HG03354 (cell line): ENCODE data around the gene RENBP.
A peak's percentile ranks its signal among the peaks of the same experiment; 100 is the strongest.

Experiments
- ATAC-seq: cut with Tn5 transposase; IDR thresholded peaks from one replicate; pipeline ENCODE4 v1.9.1; 2021; ENCODE audit warnings: mild to moderate bottlenecking; ENCODE audit not compliant: unreplicated experiment, poor library complexity, severe bottlenecking

The RENBP gene

DNA sequence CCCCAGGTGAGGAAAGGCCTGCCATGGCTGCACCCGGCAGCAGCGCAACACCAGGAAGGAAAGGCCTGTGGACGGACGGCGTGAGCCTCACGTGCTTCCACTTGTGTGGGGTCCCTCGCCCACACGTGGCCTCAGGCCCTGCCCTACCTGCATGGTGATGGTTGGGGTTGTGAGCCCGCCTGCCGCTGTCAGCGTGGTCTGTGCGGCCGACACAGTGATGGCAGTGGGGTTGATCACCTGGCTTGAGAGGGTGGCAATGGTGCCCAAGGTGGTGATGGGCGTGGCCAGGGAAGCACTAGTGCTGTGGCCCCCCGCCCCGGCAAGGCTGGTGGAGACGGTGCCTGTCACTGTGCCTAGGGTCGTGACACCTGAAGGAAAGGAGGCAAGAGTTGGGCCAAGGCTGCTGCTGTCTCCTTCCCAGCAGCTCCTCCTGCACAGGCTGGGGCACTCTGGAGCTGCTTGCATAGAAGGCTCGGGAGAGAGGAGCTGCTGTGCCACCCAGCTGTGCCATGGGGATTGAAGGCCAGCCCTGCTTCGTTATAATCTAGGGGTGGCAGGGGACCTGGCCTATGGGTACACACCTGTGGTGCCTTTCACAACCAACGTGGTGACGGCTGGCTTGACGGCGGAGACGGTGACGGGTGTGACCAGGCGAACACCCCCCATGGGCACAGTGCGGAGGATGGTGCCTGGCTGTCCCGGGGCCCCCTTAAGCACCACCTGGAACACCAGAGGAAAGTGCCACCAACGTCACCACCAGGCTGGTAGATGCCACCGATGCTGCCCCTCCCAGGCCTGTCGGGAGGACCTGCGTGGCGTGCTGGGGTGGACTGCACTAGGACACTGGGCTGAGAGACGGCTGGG, 11.8 kb upstream of the RENBP start:
- ATAC-seq = no peak

DNA sequence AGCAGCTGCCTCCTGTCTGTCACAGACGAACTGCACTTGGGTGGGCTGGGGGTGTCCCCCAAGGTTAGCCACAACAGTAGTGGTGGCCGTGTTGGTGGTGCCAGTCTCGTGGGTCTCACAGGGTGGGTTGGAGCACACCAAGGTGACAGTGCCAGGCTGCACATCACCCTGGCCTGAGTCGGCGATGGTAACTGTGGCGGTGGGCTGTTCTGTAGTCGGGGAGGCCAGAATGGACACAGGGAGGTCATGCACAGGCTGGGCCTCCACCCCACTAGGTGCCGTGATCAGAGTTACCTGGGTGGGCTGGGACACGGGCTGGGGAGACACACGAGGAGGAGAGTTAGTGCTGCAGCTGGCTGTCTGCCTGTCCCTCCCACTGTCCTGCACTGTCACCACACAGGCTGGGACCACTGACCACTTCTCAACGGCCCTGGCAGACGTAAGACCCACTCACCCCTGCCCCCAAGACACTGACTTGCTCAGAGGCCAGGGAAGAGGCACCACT, 10.8 kb upstream of the RENBP start:
- ATAC-seq = no peak

DNA sequence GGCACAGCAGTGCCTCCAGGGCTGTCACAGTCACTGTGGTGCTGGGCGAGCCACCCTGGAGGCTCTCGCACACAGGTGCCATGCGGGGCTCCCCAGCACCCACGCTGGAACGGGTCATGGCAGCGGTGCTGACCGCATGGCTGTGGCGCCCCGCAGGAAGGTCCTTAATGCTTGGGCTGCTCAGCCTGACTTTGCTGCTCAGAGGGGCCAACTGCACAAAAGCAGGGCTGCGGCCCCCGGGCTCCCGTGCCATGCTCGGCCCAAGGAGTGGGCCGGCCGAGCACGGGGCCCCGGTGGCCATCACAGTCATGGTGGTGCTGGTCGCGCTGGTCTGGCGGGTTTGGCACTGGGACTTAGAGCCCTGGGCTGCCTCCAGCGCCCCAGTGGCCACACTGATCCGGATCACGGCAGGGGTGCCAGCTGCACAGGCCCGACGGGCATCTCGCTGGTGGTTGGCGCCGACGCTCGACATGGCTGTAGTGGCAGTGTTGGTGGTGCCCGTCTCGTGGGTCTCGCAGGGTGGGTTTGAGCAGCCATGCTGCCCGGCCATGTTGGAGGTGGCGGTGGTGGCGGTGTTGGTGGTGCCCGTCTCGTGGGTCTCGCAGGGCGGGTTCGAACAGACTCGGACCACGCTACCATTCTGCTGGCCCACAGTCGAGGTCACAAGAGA, 10.2 kb upstream of the RENBP start:
- ATAC-seq = no peak

DNA sequence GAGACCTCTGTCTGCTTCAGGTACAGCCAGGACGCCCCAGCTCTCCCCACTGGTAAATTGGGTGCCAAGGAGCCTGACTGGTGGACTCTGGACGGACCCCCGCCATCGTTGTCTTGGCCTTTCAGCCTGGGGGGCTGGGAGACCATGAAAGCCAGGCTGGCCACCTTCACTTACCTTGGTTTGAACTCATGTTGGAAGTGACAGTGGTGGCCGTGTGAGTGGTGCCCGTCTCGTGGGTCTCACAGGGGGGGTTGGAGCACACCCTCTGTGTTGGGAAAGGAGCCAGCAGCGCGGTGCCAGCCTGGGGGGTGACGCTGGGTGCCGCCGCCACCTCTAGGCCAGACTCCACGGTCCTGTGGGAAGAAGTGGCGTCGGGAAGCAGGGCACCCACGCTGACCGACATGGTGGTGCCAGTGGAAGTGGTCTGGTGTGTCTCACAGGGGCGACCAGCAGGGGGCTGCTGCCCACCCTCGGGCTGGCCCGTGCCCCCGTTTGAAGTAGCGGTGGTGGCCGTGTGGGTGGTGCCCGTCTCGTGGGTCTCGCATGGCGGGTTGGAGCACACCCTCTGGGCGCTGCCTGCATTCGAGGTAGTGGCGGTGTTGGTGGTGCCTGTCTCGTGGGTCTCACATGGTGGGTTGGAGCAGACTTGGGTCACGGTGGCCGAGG, 9.6 kb upstream of the RENBP start:
- ATAC-seq = no peak

DNA sequence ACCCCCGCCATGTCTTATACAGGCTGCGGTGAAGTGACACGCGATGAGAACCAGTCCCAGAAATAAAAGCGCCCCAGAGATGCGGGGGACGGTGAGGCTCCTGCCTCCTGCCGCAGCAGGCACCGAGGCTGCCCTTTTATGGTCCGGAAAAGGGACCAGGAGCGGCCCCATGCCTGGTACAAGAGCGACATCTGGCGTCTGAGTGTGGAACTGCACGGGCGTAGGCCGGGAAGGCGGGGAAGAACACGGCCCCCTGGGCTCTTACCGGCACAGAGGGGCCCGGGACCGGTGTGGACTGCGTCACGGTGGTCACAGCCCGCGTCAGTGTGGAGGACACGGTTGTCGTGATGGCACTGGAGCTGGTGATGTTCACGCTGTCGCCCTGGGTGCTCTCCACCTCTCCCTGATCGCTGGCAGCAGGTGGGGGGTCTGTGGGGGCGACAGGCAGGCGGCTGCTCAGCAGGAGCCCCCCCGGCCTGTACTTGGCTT, 8.9 kb upstream of the RENBP start:
- peak; percentile 78 for ATAC-seq

DNA sequence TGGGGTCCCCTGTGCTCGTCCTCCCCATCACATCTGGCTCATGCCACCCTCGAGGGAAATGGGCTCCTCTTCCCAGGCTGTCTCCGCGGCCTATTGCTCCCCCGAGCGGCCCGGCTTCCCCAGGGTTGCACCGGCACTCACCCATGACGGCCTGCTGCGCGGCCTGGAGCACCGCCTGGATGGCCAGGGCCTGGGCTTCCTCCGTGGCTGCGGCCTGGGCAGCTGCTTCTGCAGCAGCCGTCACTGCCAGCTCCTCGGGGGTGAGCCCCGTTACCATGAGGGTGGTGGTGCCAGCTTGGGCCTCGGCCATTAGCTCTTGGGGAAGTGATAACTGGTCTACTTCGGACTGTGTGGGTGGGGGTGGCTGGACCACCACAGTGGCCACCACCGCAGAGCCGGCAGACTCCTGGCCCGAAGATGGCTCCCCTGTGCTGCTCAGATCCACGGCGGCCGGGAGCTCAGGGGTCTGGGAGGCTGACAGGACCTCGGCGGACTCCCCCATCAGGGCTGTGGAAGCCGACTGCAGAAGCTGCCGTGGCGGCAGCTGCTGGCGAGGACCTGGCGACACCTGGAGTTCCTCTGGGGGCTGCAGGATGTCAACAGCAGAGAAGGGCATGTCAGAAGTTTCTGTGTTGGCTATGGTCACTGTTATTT, 8.1 kb upstream of the RENBP start:
- no peak for ATAC-seq

DNA sequence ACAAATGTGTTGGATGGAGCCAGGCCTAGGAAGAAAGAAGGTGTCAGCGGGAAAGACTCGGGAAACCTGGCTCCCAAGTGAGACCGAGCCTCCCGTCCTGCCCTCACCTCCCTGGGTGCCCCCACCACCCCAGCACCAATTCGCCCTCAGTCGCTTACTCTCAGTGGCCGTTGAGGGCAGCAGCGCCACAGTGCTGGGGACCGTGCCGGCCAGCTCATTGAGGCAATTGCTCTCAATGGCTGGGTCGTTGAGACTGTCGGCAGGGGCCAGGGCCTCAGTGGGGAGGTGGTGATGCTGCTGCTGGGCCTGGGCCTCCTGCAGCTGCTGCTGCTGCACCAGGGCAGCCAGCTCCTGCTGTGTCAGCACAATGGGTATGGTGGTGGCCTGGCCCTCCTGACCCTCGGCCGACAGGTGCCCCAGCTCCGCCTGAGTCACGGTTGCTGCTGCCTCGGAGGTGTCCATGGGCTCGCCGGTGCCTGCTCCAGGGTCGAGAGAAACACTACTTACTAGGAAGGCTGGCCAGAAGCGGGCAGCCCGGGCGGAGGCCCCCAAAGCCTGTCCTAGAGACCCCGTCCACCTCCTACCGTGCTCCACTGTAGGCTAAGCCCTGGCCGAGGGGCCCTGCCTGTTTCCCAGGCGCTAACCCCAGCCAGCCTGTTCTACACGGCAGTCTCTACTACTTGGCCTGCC, 7.4 kb upstream of the RENBP start:
- ATAC-seq = no peak

DNA sequence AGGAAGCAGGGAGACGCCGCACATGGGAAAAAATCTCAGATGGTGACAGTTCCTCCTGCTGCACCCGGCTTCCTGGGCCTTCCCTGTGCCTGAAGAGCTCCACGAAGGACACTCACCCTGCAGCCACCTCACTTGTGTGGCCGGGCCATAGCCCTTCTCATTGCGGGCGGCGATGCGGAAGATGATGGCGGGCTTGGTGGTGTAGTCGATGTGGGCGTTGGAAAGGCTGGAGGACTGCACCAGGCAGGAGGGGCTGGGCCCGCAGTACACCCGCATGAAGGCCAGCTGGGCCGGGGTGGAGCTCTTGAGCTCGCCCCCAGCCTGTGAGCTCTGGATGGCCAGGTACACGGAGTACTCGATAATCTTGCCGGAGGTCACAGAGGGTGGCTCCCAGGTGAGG, 5.7 kb upstream of the RENBP start:
- ATAC-seq = no peak

DNA sequence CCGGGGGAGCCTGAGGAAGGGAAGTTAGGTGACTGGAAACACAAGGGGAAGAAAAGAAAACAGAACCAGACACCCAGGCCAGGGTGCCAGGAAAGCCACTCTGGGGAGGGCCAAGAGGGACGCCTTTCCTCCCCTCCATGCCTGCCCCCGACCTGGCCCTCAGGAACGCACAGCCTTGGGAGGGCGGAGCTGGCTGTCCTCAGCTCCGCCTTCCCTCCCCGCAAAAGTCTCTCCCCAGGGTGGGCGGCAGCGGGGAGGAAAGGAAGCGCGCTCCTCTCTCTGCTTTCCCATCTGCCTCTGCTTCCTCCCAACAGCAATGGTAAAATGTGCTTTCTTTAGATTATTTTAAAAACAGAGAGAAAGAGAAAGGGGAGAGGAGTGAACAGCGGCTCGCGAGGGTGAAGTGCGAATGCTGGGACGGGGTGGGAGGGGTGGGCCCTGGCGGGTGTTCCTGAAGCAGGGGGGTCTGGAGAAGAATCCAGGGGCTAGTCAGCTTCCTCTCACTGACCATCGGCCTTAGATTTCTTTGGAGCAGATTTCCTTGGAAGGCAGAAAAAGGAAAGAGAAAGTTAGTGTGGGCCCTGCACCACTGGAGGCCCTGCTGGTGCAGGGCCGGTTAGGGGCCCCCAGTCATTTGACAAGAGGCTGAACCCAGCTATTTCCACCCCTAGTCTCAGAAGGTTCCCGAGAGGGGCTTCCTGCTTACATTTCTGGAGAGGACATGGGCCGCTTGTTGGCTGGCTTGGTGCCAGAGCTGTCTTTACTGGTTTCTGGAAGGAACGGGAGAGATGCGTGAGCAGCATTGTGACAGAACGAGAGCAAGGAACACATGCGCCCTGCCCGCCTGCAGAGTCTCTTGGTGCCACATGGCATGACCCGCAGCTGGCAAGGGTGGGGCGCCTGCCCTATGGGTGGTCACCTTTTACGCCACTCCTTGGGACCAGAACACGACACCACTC, 4.7 kb upstream of the RENBP start:
- ATAC-seq = no peak

DNA sequence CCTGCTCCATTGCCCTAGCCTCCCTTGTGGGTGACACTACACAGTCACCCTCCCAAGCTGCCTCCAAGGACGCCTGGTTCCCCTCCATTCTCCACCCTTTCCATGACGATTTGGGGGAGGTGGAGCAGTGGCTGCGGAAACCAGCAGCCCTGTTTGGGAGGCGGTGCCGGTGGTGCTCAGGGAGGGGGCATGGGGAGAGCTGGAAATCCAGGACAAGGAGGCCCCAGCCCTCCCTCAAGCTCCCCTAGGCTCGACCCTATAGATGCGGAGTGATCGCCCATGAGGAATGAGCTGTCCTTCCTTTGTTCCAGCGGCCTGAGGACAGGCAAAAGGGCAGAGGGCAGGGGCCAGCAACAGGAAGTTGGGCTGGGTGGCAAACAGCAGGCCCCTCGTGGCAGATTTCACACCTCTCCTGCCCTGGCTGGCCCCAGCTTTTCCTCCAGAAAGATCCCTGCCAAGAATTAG, 3.6 kb upstream of the RENBP start:
- ATAC-seq = no peak

DNA sequence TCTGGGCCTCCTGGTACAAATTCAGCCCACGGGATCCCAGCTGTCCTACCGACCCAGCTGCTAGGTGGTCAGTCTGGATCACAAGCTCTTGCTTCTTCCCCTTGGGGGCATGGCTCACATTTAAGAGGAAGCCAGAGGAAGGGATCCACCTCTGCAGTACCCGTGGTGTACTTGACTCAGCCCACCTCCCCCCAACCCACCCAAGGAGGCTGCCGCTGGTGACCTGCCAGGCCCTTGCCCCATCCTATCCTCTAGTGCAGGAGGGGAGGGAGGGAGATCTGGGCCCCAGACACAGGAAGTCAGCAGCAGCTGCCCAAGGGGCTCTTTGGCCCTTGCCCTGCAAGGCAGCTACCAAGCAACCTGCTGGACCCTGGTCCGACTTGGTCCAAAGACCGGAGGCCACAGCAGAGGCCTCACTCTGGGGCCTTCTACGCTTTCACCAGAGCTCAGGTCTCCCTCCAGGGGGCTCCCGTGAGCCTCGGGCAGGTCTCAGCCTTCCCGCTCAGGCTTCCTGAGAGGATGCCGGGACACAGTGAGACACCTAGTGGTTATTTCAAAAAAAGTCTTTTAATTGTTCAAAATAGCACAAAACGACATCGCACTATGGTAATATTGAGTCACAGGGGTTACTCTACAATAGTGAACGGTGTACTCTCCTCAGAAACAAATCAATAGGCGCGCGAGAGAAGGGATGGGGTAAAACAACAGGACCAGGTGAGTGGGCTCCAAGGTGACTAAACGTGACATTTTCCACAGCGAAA, 2.7 kb upstream of the RENBP start:
- peak; percentile 88 for ATAC-seq

DNA sequence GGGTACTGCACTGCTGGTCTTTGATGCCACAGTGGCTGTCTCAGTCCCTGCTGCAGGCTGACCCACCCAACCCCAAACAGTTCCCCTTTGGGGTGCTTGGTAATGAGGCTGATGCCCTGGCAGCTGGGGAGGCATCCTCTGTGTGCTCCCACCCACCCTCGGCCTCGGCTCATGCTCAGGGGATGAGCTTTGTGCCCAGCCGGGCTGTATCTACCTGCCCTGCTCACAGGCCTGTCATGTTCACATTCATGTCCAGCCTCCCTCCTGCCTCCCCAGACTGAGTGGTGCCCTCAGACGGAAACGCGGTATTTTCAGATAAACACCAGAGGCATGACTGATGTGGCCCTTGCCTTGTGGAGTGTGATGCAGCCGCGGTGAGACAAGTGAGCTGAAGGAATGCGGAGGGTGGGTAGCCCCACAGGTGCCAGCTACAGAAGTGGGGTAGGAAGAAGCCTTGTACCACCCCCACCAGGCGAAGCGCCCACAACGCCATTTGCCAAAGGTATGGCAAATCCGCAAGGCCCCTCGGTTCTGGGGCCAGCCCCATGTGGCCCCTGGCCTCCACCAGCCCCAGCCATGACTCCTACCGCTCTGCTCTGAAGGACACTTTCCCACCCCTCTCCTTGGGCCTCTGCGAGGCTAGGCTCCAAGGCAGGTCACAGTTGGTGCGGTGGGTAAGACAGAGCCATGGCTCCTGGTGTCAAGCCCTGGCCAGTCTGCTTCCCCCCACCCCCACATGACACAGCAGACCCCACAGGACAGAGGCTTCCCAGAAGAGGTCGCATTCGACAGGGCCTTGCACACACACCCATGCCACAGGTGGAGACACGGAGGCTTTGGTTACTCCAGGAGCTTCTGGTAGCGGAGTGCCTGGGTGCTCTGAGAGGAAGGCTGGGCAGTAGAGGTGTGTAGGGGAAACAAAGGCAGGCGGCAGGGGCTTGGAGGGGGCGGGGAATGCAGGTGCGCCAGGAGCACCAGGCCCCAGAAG, 1.8 kb upstream of the RENBP start:
- no peak for ATAC-seq

DNA sequence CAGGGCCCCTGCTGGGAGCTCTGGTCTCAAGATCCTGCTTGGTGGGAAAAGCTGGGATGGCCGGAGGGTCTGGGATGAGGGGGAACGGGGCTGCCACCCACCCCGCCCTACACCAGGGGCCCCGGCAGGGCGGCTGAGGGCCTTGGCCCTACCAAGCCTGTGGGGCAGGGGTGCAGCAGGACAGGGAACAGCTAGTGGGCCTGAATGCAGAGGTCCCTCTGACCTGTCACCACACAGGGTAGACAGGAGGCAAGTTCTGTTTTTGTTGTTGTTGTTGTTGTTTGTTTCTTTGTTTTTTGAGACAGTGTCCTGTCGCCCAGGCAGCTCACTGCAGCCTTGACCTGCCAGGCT, 332 bp upstream of the RENBP start:
- ATAC-seq = no peak

DNA sequence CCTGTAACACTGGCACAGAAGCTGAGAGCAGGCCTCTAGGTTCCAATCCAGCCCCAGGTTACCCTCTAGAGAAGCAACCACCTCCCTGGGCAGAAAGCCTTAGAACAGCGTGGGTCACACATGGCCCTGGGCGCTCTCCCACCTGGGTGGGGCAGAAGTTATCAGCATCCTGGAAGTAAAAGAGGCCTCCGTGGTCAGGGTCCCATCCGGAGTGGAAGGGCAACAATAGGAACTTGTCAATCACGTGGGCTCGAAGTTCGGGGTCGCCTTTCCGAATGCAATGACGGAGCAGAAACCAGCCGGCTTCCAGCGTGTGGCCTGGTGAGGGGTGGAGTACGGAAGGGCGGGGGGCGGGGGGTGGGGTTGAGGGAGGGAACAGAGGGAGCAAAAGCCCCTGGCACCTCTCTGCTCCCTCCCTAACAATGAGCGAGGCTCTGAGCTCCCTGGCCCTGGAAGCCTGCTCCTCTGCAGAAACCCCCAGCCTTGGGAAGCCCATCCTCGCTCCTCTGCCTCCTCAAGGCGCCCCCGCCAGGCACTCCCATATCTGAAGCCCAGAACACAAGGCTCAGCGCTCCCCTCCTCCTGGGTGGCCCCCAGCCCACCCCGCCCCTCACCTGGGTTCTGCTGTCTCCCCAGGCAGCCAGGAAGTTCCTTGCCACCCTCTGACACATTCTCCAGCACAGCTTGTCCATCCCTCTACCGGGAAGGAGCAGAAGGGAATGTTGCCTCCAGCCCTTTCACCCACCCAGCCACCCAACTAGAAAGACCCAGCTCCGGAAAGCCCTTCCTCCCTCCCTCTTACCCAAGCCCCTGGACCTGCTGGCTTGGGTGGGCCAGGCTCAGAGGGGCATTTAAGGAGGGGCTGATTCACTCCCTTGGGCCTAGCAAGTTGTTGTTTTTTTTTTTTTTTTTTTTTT, 2.8 kb downstream of the RENBP start:
- ATAC-seq = no peak

DNA sequence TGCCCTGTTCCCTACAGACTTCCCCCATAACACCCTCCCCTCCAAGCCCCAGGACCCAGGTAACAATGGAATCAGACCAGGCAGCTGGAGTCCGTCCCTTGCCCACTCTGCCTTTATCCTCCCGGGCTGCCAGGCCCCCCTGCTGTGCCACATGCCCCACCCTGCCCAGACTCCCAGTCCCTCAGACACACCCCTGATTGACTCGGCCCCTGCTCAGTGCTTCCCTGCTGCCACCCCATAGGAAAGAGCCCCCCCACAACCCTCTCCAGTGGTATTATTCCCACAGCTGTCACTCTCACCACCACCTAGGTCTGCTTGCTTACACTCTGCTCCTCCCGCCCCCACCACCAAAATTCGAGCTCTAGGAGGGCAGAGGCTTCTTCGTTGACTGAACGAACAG, 4.9 kb downstream of the RENBP start:
- no peak for ATAC-seq
